HG03575 (cell line): ENCODE measurements around the gene CNTNAP2.
"Not testable (repeated sequence)": the region's sequence is repeated elsewhere in the genome, so short reads cannot be mapped to it uniquely, and the experiment has no call there.

Source experiments
- ATAC-seq: cut with Tn5 transposase; IDR thresholded peaks from one replicate; pipeline ENCODE4 v1.9.1; 2021; ENCODE audit not compliant: unreplicated experiment, insufficient number of reproducible peaks, low FRiP score; ENCODE audit errors: extremely low read depth

CNTNAP2 gene

DNA sequence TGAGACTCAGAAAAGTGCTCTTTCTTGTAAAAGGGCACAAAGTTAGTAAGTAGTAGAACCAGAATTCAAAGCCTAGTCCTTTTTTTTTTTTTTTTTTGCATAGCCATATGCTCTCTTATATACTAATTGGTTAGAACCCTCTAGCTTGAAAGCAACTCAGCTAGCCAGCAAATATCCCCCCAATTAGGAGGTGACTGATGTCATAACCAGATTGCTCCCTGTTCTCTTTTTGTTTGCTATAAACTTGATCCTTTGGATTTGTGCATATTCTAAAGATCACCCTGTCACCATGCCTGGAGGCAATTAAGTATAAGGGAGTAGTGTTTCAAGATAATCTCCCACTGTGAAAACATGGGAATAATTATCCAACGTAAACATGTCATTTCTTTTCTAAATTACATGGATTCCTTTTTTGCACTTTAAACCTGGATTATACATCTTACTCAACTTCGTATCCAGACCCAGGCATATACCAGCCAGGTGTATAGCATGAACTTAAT is 963.4 kb downstream of the CNTNAP2 start:
- no peak for ATAC-seq

DNA sequence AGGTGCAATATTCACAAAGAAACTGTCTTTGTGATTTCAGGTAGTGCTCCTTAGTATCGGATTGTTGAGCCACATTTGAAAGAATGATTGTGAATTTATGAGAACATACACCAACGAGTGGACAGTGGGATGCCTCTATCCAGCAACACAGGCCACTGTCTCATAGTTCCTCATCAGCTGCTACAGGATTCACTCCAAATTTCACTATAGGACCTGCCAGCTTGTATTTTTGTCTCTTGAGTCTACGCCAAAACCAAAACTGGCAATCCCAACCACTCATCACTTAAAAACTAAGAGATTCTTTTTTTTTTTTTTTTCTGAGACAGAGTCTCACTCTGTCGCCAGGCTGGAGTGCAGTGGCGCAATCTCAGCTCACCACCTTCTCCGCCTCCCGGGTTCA is 964.5 kb downstream of the CNTNAP2 start:
- ATAC-seq = no peak

- ATAC-seq = no peak
Measured at GRCh38 chr7:147089051-147089461, 972.5 kb downstream of the CNTNAP2 start.

DNA sequence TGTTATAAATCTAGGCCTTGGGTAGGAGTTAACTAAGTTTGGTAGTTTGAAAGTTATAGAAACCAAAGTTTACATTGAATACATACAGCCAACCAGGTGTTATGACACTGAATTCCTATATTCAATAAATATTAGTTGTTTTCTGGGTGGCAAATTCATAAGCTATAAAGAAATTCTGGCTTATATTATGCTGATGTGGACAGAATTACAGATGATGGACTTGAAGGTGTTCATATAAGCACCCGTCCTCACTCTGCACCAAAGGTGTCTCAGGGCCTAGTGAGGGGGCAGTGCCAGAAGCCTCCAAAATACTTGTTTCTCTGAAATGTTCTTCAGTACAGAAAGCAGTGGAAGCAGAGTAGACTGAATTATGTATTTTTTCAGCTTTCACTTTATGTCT is 973.0 kb downstream of the CNTNAP2 start:
- no peak for ATAC-seq

DNA sequence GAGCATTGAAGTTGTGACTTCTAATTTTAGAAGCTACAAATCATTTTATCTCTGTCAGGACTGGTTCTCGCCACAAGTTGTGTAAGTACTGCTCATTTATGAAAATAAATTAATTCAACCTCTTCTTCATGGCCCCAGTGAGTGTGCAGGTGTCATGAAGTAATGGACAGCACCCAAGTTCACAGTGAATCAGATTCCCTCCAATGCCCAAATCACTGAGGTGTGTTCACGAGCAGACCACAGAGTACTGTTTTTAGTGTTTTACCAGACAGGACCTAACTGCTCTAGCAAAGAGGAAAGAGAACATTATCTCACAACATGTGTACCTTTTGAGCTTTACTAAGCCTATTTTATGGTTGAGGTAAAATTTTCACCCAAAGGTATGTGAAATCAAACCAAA is 980.0 kb downstream of the CNTNAP2 start:
- ATAC-seq = no peak

- ATAC-seq = no peak
Measured at GRCh38 chr7:147103224-147103623, 986.6 kb downstream of the CNTNAP2 start.

DNA sequence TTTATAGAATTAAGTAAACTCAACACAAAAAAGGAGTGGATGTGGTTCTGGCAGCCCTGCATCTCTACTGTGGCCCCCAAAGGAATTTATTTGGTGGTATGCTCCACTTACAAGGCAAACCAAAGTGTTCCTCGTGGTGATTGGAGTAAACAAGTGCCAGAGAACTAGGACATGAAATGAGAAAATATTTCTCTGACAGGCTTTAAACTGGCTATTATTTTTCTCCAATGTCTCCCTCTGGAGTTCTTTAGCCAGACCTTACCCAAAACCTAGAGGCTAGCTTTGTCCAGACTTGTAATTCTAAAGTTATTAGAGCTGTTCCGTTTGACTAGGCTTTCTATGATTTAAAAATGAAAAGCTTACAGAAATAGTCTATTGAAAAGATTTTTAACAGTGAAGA is 990.1 kb downstream of the CNTNAP2 start:
- ATAC-seq = no peak

DNA sequence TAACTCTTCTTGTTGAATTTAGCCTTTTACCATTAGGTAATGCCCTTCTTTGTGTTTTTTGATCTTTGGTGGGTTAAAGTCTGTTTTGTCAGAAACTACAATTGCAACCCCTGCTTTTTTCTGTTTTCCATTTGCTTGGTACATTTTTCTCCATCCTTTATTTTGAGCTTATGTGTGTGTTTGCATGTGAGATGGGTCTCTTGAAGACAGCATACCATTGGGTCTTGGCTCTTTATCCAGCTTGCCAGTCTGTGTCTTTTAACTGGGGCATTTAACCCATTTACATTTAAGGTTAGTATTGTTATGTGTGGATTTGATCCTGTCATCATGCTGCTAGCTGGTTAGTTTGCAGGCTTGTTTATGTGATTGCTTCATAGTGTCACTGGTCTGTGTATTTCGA is 997.9 kb downstream of the CNTNAP2 start:
- not testable (repeated sequence) for ATAC-seq

- ATAC-seq = no peak
Measured at GRCh38 chr7:147136352-147136751, 1019.8 kb downstream of the CNTNAP2 start.

DNA sequence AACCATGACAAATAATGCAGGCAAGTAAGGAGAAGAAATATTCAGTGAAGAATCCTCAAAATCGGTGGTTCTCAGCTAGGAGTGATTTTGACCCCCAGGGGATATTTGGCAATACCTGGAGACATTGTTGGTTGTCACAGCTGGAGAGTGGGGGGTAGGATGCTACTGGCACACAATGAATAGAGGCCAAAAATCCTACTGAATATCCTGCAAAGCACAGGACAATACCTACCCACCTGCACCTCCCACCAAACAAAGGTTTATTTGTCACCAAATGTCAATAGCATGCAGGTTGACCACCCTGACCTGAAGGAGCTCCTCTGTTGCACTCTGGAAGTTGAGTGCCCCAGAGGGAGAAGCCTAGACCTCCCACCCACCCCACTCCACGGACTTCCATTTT is 1028.6 kb downstream of the CNTNAP2 start:
- no peak for ATAC-seq

DNA sequence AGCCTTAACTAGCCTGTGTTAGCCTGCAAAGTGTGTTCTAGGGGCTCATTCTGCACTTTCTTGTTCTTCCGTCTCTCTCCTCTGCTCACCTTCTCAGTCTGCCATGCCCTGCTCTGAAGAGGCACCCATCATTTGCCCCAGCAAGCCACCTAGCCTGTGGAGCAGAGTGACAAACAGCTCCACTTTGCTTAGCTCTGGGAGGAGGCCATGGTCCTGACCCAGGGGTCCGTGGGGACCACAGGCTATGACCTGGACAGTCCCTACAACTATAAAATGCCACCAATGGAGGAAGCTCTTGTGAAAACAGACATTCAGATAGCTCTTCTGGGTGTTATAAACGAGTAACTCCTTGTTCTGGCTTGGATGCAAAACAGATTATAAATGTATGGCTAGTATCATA is 1029.6 kb downstream of the CNTNAP2 start:
- no peak for ATAC-seq

GRCh38 chr7:147151661-147152060 is 1035.1 kb downstream of the CNTNAP2 start:
- ATAC-seq = no peak

DNA sequence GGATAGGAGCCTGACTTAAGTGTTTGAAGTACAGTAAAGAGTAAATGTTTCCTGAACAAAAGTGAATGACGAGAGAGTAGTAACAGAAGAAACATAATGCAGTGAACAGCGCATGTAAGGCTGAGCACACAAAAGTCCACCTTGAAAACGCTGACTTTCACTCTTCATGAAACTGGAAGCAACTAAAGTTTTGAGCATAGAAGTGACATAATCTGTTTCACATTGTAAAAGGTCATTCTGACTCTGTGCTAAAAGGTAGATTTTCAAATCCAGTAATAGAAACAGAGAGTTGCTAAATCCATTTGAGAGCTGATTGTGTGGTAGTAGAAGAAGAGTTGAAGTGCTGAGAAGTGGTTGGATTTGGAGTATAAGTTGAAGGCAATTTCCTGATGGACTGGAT is 1037.0 kb downstream of the CNTNAP2 start:
- no peak for ATAC-seq

GRCh38 chr7:147161405-147161804 is 1044.8 kb downstream of the CNTNAP2 start:
- ATAC-seq = no peak

DNA sequence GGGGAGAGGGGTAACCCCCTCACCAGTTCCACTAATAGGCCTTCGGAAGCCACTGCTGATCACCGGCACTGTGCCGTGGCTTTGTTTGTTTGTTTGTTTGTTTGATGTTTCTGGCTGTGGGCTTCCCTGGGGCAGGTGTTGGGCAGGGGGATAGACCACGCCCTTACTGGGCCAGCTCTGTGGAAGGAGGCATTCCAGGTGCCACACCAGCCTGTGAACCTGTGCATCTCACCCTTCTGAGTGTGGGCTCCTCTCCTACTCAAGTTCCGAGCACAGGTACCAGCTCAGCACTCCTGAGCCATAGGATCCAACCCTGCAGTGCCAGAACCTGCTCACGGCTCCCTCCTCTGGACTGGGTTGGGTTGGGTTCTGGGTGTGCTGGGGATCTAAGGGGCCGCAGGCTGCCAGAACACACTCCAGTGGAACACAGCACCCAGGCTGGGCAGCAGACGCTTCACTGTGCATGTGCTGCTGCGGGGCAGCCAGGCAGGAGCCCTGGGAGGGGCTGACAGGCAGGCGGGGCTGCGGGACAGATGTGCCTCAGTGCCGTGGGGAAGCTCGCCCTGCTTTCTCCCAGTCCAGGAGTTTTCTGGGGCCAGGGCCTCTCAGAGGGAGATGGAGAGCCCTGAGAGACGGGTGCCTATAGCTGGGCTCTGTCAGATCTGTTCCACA is 1053.9 kb downstream of the CNTNAP2 start:
- no peak for ATAC-seq

GRCh38 chr7:147171013-147171391 is 1054.4 kb downstream of the CNTNAP2 start:
- ATAC-seq = no peak

GRCh38 chr7:147173883-147174282 is 1057.3 kb downstream of the CNTNAP2 start:
- no peak for ATAC-seq

DNA sequence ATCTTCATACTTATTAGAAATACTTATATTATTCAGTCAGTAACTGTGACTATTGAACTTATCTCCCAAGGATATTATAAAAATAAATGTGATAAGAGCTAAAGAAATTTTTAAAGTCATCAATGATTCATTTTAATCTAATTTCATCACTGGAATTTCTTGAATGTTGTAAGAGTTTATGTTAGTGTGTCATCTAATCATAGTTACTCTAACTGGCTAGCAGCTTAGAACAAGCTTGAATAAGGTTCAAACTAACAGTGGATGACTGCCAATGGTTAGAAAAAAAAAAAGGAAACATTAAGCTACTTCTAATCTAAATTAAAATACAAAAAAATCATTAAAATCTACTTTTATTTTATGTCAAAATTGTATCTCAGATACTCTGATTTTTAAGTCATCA is 1066.3 kb downstream of the CNTNAP2 start:
- ATAC-seq = no peak

DNA sequence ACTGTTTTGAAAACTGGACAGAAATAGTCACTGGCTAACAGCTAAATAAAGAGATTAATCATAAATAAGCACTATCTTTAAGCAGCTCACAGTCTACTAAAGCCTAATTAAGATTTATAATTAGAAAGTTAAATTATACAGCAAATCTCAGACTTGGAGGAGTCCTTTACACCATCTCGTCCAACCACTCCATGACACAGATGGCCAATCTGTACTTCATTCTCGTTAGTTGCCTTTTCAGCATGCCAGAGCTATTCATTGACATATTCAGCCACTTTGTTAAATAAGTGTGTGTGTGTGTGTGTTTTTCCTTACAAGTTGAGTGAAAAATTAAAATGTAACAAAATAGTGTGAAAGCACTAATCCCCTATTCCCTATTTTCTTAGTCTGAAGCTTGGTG is 1066.7 kb downstream of the CNTNAP2 start:
- ATAC-seq = no peak

GRCh38 chr7:147188467-147188866 is 1071.9 kb downstream of the CNTNAP2 start:
- ATAC-seq = no peak

- no peak for ATAC-seq
Measured at GRCh38 chr7:147193476-147193875, 1076.9 kb downstream of the CNTNAP2 start.
